ENCODE measurements around the gene CPNE5. TPM values are rescaled to one million over a fixed set of nuclear protein-coding genes. Genes with fewer than 3 reads are reported as not detected.

Gene CPNE5
- polyA plus RNA-seq, 1 donor (not counting 4 experiments of a cell fraction or from before 2014, with no cell fraction given), result 0.05 TPM

DNA sequence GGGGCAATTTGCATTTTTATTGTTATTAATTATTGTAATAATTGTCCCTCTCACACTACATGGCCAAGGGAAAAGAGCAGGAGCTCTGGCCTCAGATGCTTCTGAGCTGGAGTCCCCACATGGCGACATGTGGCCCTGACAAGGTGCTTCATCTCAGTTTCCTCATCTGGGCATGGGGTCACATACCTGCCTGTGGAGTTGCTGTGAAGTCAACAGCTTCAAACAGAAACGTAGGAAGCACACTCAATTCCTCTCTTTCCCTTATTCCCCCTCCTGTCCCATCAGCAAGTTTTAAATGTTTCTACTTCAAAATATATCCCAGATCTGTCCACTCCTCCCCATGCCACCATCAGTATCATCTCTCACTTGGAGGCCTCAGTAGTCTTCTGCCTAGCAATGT is 8.7 kb downstream of the CPNE5 start:
- Histone ChIP-seq H3K4me1 (ENCODE audit: control insufficient read depth, extremely low read depth, insufficient read depth, low read length) (peaks cover 18% of the 10 kb centered on the region), H3K79me2 (ENCODE audit: control insufficient read depth, insufficient read depth, low read length) (no peaks in the 10 kb centered on the region), H4K20me1 (ENCODE audit: control insufficient read depth, extremely low read depth, insufficient read depth, low read length) (no peaks in the 10 kb centered on the region), H3K4me2 (ENCODE audit: control insufficient read depth, extremely low read depth, insufficient read depth, low read depth, low read length) (no peak overlapping the region), H2AFZ (ENCODE audit: control insufficient read depth, low read length) (no peak overlapping the region), H3K36me3 (ENCODE audit: control insufficient read depth in 2 of 2, extremely low read depth in 1 of 2, insufficient read depth in 2 of 2, low read length in 2 of 2) (no peaks in the 10 kb centered on the region), H3K4me3 (ENCODE audit: control insufficient read depth in 2 of 3, extremely low read depth in 1 of 3, insufficient read depth in 2 of 3, low read depth in 1 of 3, low read length in 3 of 3) (no peak overlapping the region), H3K9me3 (ENCODE audit: control insufficient read depth, low read depth, low read length) (no peaks in the 10 kb centered on the region), H3K27me3 (ENCODE audit: control insufficient read depth, extremely low read depth, insufficient read depth, low read length) (no peaks in the 10 kb centered on the region), H3K27ac (ENCODE audit: control insufficient read depth, insufficient read depth, low read length) (no peak overlapping the region), H3K9ac (ENCODE audit: control insufficient read depth, extremely low read depth, insufficient read depth, low read length) (no peak overlapping the region), H3K9me1 (ENCODE audit: control insufficient read depth, extremely low read depth, insufficient read depth, low read length) (no peaks in the 10 kb centered on the region)
- TF ChIP-seq, protein P1, sequence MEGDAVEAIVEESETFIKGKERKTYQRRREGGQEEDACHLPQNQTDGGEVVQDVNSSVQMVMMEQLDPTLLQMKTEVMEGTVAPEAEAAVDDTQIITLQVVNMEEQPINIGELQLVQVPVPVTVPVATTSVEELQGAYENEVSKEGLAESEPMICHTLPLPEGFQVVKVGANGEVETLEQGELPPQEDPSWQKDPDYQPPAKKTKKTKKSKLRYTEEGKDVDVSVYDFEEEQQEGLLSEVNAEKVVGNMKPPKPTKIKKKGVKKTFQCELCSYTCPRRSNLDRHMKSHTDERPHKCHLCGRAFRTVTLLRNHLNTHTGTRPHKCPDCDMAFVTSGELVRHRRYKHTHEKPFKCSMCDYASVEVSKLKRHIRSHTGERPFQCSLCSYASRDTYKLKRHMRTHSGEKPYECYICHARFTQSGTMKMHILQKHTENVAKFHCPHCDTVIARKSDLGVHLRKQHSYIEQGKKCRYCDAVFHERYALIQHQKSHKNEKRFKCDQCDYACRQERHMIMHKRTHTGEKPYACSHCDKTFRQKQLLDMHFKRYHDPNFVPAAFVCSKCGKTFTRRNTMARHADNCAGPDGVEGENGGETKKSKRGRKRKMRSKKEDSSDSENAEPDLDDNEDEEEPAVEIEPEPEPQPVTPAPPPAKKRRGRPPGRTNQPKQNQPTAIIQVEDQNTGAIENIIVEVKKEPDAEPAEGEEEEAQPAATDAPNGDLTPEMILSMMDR (optimal IDR thresholded peaks at IDR 0.05 in 1 of 3, IDR thresholded peaks at IDR 0.05 in 1 of 3, conservative IDR thresholded peaks at IDR 0.05 in 1 of 3; ENCODE audit: extremely low read depth in 1 of 3, insufficient read depth in 2 of 3, low read length in 3 of 3), result no peak
- TF ChIP-seq EZH2 (IDR thresholded peaks at IDR 0.05; ENCODE audit: low read length), result no peak
- DNase-seq (ENCODE audit: low read depth, low spot score), result no peak
- dilution Hi-C loops (cut with MboI; ENCODE audit: extremely low pct_ligation_motif_present, low sequenced_read_pairs), result no loop called here
- no peak for FAIRE-seq

DNA sequence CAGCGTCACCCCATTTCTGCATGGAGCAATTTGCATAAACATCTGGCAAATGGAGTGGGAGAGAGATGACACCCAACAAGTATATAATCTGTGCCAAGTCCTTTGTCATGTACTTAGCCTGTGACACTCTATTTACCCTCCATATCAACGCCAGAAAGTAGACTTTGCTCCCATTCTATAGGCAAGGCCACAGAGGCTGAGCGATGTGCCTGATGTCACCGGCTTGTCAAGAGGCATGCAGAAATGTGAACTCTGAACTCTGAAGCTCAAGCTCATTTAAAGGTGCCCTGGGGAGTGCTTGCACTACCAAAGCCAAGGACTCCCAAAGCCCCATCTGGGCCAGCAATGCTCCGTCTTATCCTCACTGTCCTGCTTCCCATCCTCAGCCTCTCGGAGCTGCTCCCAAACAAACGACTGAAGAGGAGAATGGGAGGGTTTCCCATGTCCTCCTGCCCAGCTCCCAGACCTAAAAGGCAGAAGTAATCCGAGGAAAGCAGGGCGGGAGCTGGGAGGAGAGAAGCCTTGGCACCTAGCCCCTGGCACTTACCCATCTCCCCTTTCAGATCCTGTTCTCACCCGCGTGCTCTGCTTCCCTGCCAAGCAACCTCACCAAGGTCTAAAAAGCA is 9.2 kb downstream of the CPNE5 start:
- Histone ChIP-seq H3K9ac (ENCODE audit: control insufficient read depth, extremely low read depth, insufficient read depth, low read length) (no peak overlapping the region), H3K4me2 (ENCODE audit: control insufficient read depth, extremely low read depth, insufficient read depth, low read depth, low read length) (no peak overlapping the region), H3K4me1 (ENCODE audit: control insufficient read depth, extremely low read depth, insufficient read depth, low read length) (peaks cover 18% of the 10 kb centered on the region), H3K9me3 (ENCODE audit: control insufficient read depth, low read depth, low read length) (no peaks in the 10 kb centered on the region), H3K79me2 (ENCODE audit: control insufficient read depth, insufficient read depth, low read length) (no peaks in the 10 kb centered on the region), H3K36me3 (ENCODE audit: control insufficient read depth in 2 of 2, extremely low read depth in 1 of 2, insufficient read depth in 2 of 2, low read length in 2 of 2) (no peaks in the 10 kb centered on the region), H3K9me1 (ENCODE audit: control insufficient read depth, extremely low read depth, insufficient read depth, low read length) (no peaks in the 10 kb centered on the region), H2AFZ (ENCODE audit: control insufficient read depth, low read length) (no peak overlapping the region), H3K27me3 (ENCODE audit: control insufficient read depth, extremely low read depth, insufficient read depth, low read length) (no peaks in the 10 kb centered on the region), H4K20me1 (ENCODE audit: control insufficient read depth, extremely low read depth, insufficient read depth, low read length) (no peaks in the 10 kb centered on the region), H3K4me3 (ENCODE audit: control insufficient read depth in 2 of 3, extremely low read depth in 1 of 3, insufficient read depth in 2 of 3, low read depth in 1 of 3, low read length in 3 of 3) (no peak overlapping the region), H3K27ac (ENCODE audit: control insufficient read depth, insufficient read depth, low read length) (no peak overlapping the region)
- TF ChIP-seq, protein P1 (optimal IDR thresholded peaks at IDR 0.05 in 1 of 3, IDR thresholded peaks at IDR 0.05 in 1 of 3, conservative IDR thresholded peaks at IDR 0.05 in 1 of 3; ENCODE audit: extremely low read depth in 1 of 3, insufficient read depth in 2 of 3, low read length in 3 of 3), result no peak
- TF ChIP-seq EZH2 (IDR thresholded peaks at IDR 0.05; ENCODE audit: low read length), result no peak
- DNase-seq (ENCODE audit: low read depth, low spot score) (no peak), FAIRE-seq (no peak)
- dilution Hi-C loops (cut with MboI; ENCODE audit: extremely low pct_ligation_motif_present, low sequenced_read_pairs), result no loop called here

Measured in keratinocyte (primary cell).